Adipose tissue (tissue), 3 donors: ENCODE data around the gene GIPC3. TPM values are rescaled to one million over a fixed set of nuclear protein-coding genes. Genes with fewer than 3 reads are reported as not detected.
"Not testable (repeated sequence)": the region's sequence is repeated elsewhere in the genome, so short reads cannot be mapped to it uniquely, and the experiment has no call there.

Experiments used
- H3K27ac ChIP-seq: one replicate; pipeline ENCODE4 v1.5.1; 2013; ENCODE audit warnings: low read depth, low read length
- WGBS, 3 donors: extraction: QIAGEN DNeasy Blood & Tissue Kit; methylation state at CpG; one replicate each; pipeline ENCODE4 v1.1.7; 2013; 5-methylcytosine and 5-hydroxymethylcytosine counted together
- polyA plus RNA-seq, 3 donors: library from polyadenylated mRNA; stranded (reverse); fragments of 200-250 nt; gene quantifications; one replicate each; pipeline ENCODE4 v1.2.3, GENCODE V29; 2013
- donor health status: healthy with polysubstance abuse.
- donor health status: Bipolar disorder and iron deficiency.
- donor health status: healthy.

Gene GIPC3
- polyA plus RNA-seq, 3 donors: 0.33 to 1.7 (median 1.5) TPM

DNA sequence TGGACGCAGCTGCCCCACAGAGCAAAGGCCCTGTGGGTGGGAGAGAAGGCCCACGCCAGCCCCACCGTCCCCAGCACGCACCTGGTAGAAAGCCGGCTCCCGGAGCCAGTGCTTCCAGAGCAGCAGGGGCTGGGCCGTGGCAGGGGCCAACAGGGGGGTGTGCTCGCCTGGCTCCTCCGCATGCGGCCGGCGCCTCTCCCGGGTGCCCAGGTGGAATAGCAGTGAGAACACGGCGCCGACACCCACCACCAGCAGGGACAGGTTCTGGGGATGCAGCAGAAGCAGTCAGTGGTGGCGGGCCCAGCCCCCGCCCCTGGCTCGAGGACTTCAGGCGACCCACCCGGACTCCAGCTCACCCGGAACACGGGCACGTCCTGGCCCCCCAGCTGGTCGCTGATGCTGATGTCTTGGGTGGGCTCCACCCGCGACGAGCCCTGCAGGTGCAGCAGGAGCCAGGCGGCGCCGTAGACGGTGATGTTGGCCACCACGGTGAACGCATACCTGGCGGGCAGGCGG is 37.5 kb upstream of the GIPC3 start:
- WGBS, 3 donors: 86 to 91% (median 88%) methylated on average over 29 to 36 of the region's 36 CpGs
- H3K27ac ChIP-seq: no peak overlapping the region

- H3K27ac ChIP-seq: no peak overlapping the region
- 52 to 69% (median 55%) methylated on average over 14 of the region's 14 CpGs for WGBS, 3 donors
Measured at GRCh38 chr19:3548606-3549005, 36.7 kb upstream of the GIPC3 start.

GRCh38 chr19:3549816-3550215 is 35.5 kb upstream of the GIPC3 start:
- no peak overlapping the region for H3K27ac ChIP-seq
- 86 to 88% (median 87%) methylated on average over 10 of the region's 10 CpGs for WGBS, 3 donors

- H3K27ac ChIP-seq: no peak overlapping the region
- 89 to 92% (median 90%) methylated on average over 34 of the region's 34 CpGs for WGBS, 3 donors
Measured at GRCh38 chr19:3550947-3551791, 34.1 kb upstream of the GIPC3 start.

GRCh38 chr19:3551792-3552095 is 33.5 kb upstream of the GIPC3 start:
- 71 to 90% (median 80%) methylated on average over 7 to 9 of the region's 9 CpGs for WGBS, 3 donors
- H3K27ac ChIP-seq: no peak overlapping the region

- WGBS, 3 donors: 54 to 79% (median 65%) methylated on average over 21 of the region's 21 CpGs
Measured at GRCh38 chr19:3554254-3555083, 30.8 kb upstream of the GIPC3 start.

DNA sequence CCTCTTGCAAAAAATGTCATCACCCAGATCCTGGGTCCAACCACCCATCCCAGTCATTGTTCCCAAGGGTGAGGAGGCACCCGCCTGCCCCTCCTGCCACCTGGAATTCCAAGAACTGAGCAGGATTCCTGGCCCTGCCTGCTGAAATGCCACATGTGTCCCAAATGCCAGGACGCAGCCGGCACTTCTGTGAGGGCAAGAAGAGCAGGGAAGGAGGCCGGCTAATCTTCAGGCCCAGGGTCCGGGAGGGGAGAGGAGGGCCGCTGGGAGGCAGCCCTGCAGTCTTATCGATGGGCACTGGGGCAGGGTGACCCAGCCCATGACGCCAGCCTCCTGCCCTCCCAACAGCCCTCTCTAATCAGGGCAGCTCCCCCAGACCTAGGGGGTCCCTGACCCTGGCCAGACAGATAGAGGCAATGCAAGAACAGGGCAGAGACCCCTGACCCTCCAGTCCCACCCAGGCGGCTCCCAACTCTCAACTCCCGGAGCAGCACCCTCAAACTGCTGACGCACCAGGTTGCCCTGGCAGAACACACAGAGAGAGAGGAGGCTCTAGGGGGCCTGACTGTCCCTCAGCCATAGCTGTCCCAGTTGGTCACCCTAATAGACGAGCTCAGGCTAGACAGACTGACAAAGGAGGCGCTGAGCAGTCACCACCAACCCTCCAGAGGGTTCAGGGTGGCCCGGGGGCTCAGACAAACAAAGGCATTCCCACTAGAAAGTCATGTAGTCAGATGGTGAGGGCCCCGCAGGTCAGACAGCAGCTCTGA is 29.4 kb upstream of the GIPC3 start:
- 68 to 76% (median 70%) methylated on average over 14 to 15 of the region's 15 CpGs for WGBS, 3 donors
- no peak overlapping the region for H3K27ac ChIP-seq

More at GRCh38 chr19:3554254-3555083, 30.8 kb upstream of the GIPC3 start:
- H3K27ac ChIP-seq: no peak overlapping the region

DNA sequence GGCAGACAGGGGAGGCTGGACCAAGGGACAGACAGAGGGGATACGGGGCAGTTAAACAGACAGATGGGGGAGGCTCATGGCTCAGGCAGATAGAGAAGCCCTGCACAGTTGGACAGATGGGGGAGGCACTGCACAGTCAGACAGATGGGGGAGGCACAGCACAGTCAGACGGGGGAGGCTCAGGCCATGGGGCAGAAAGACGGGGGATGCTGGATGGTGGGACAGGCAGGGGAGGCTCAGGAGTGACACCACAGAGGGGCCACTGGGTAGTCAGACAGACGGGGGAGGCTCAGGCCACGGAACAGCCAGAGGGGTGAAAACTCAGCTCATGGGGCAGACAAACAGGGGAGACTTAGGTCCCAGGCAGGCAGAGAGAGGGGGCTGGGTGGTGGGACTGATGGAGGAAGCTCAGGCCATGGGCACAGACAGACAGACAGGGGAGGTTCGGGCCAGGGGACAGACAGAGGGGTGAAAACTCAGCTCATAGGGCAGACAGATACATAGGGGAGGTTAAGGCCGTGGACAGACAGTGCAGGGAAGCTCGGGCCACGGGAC is 28.8 kb upstream of the GIPC3 start:
- no peak overlapping the region for H3K27ac ChIP-seq
- 23 to 29% (median 25%) methylated on average over 9 of the region's 9 CpGs for WGBS, 3 donors

- H3K27ac ChIP-seq: no peak overlapping the region
- 0 to 1% (median 0%) methylated on average over 12 to 60 of the region's 60 CpGs for WGBS, 3 donors
Measured at GRCh38 chr19:3556978-3557460, 28.3 kb upstream of the GIPC3 start.

DNA sequence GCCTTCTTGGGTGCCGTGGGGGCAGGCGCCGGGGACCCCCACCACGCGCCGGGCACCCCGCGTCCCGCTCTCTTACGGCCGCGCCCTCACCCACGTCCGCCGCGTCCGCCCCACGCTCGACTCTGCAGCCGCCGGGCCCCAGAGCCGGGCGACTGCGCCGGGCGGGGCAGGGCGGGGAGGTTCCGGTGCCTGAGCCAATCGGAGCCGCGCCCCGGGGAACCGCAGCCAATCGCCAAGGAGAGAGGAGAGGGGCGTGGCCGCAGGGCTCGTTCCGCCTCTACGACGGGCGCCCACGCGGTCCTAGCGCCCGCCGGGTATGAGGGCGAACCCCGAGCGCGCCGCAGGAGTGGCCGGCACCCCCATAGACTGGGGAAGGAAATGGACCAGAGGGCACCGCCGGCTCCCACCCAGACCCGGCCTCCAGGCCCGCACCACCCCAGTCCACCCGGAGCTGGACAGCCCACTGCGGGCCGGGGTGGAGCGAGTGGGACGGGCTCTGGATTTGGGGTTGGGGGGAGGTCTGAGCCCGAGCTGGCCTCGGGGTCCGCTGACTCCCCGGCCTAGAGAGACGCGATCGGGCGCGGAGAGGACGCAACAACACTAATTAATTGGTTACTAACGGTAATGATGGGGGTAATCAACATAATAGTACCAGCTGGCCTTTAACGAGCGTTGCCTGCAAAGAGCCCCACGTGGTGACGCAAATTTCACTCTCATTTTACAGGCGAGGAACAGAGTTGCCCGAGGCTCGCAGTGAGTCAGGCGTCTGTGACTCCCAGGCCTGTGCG is 27.6 kb upstream of the GIPC3 start, which contains the start of gene MFSD12:
TSS of gene MFSD12 (minus strand) at position 126 of the 788 bp plus-strand sequence. CDS start 183 bp downstream, outside the sequence.
- 1% methylated on average over 57 to 81 of the region's 81 CpGs for WGBS, 3 donors
- no peak within 1 kb of the TSS for H3K27ac ChIP-seq

DNA sequence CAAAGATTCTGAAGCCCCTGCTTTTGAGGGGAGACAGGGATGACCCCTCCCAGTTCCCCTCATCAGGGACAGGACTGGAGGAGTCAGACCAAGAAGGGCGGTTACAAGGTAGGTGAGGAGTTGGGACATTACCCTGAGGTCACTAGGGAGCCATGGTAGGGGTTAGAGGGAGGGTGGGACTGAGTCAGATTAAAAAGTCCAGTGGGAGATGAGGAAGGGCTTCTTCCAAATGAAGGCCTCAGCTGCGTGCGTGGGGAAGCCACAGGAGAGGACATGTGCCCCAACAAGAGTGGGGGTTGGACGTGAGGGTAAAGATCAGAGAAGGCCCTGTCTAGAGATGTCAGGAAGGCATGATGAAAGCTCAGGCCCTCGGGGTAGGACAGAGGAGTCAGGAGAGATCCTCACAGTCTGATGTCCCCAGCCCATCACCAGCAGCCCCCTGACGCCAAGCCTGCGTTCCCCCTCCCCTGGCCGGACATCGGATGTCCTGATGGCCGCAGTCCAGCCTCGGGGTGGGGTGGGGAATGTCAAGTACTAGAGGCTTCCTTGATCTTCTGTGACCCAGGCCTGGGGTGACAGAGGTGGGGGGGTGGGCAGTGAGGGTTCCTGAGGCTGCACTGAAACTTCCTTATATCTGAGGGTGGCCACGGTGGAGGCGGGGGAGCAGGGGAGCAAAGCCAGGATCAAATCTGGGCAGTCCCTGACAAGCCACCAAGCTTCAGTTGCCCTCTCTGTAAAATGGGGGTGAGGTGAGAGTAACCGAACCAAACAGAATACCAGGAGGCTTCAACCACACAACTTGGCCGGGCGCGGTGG is 21.4 kb upstream of the GIPC3 start:
- 69 to 82% (median 81%) methylated on average over 17 of the region's 17 CpGs for WGBS, 3 donors
- H3K27ac ChIP-seq: no peak overlapping the region

DNA sequence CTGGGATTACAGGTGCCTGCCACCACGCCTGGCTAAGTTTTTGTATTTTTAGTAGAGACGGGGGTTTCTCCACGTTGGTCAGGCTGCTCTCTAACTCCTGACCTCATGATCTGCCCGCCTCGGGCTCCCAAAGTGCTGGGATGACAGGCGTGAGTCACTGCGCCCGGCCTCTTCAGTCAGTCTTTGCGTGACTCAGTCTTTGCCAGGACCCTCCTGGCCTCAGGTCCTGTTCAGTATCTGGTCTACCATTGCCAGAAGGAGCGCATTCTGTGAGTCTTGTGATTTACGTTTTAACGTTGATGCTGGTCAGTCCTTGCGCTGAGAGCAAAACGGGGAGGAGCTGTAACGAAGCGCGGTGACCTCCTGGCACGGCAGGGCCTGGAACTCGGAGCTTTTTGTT is 20.1 kb upstream of the GIPC3 start:
- no peak overlapping the region for H3K27ac ChIP-seq
- WGBS, 3 donors: 87 to 92% (median 88%) methylated on average over 19 of the region's 19 CpGs

DNA sequence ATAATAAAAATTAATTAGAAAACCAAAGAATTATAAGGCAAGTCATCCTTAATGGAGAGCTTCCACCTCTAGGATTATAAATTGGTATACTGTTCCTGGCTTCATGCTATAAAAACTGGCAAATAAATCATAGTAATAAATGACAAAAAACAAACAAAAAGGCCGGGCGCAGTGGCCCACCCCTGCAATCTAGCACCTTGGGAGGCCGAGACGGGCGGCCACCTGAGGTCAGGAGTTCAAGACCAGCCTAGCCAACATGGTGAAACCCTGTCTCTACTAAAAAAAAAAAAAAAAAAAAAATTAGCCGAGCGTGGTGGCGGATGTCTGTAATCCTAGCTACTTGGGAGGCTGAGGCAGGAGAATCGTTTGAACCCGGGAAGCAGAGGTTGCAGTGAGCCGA is 15.2 kb upstream of the GIPC3 start:
- not testable (repeated sequence) for H3K27ac ChIP-seq
- 73 to 90% (median 88%) methylated on average over 11 of the region's 11 CpGs for WGBS, 3 donors

DNA sequence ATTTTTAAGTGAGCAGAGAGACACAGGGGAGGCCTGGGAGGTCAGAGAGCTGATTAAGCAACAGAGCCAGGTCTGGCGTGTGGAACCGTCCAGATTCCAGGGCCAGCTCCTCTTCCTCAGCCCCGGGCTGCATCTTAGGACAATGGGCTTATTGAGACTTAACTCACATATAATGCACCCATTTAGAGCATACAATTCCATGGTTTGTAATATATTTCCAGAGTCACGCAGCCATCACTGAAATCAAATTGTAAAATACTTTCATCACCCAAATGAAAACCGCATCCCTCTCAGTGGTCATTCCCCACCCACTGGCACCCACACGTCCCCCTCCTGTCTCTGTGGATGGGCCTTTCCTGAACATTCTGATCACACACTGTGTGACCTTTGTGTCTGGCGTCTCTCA is 14.7 kb upstream of the GIPC3 start:
- H3K27ac ChIP-seq: no peak overlapping the region
- 67 to 83% (median 77%) methylated on average over 7 of the region's 7 CpGs for WGBS, 3 donors

- 1 to 3% (median 3%) methylated on average over 38 to 48 of the region's 48 CpGs for WGBS, 3 donors
- no peak overlapping the region for H3K27ac ChIP-seq
Measured at GRCh38 chr19:3572132-3572854, 13.0 kb upstream of the GIPC3 start.

GRCh38 chr19:3572855-3573161 is 12.5 kb upstream of the GIPC3 start, which contains the start of gene HMG20B:
Gene HMG20B (plus strand): TSS chr19:3572944. CDS start chr19:3573310, 366 bp downstream.
- 0 to 2% (median 0%) methylated on average over 23 to 30 of the region's 30 CpGs for WGBS, 3 donors
- no peak within 1 kb of the TSS for H3K27ac ChIP-seq
